Suprapubic skin (tissue), 3 donors: Measurements from ENCODE around the gene JUNB.

Experiments
- CTCF ChIP-seq, 2 donors: fragments of 200-600 bp in 1 of 2; fragments of 450-650 bp in 1 of 2; sonication (generic) in 1 of 2; IDR thresholded peaks; one replicate each; pipeline ENCODE4 v1.5.1; 2016 to 2019; ENCODE audit warnings: antibody characterized with exemption in 2 of 2, mild to moderate bottlenecking in 1 of 2, moderate library complexity in 1 of 2
- EP300 ChIP-seq: sonication (generic); formaldehyde crosslinking; IDR thresholded peaks from one replicate; pipeline ENCODE4 v1.6.1; 2017; ENCODE audit warnings: antibody characterized with exemption

- TF ChIP-seq CTCF (IDR thresholded peaks at IDR 0.05), result no peak
- no peak for TF ChIP-seq EP300
Measured at GRCh38 chr19:12794196-12794941, 3.1 kb downstream of the JUNB start.
